ENCODE data around the gene SLC34A3. TPM values are rescaled to one million over a fixed set of nuclear protein-coding genes. Genes with fewer than 3 reads are reported as not detected.

Gene SLC34A3
- total and polyA plus RNA-seq, 2 of the 8 experiments (the other 6 are each of a cell fraction or from before 2014, with no cell fraction given) = 0.08 TPM; not detected in 1

GRCh38 chr9:137221095-137221505 is 9.6 kb upstream of the SLC34A3 start:
- peaks cover 0 to 5% (median 2%) of the 10 kb centered on the region in 4 experiments; a peak in 4 of 8 replicates for H3K36me3 ChIP-seq (ENCODE audit: control insufficient read depth in 2 of 4, insufficient read depth in 4 of 4, low read length in 3 of 4)
- no peak overlapping the region for H3K9ac ChIP-seq (replicated peaks in 1 of 4; ENCODE audit: extremely low read depth in 1 of 4, low read depth in 3 of 4, low read length in 3 of 4)
- H3K56ac ChIP-seq (replicated peaks; ENCODE audit: insufficient read length, low read depth, low read length) = no peak overlapping the region
- H2AFZ ChIP-seq (ENCODE audit: low read length) = no peak overlapping the region
- POLR2A ChIA-PET (ENCODE audit: partially characterized antibody) = interaction anchor here (0.5 to 69.9 kb wide), 6 partner anchors 14 to 234 kb away, joined by 3 to 1462 read pairs (median 7); partner anchors contain the start of genes ANAPC2, NDOR1, NELFB and SSNA1
- no peaks in the 10 kb centered on the region; a peak in 2 of 7 replicates for H3K27me3 ChIP-seq (replicated peaks in 1 of 4; ENCODE audit: control insufficient read depth in 3 of 4, extremely low read depth in 1 of 4, insufficient read depth in 3 of 4, low read length in 3 of 4)
- H4K20me1 ChIP-seq (replicated peaks in 1 of 2; ENCODE audit: control insufficient read depth in 1 of 2, insufficient read depth in 2 of 2, low read length in 2 of 2) = peaks cover 0 to 9% of the 10 kb centered on the region in 2 experiments
- no peak overlapping the region for H3K27ac ChIP-seq (ENCODE audit: low read depth, low read length)
- H3K4me3 ChIP-seq (ENCODE audit: extremely low read depth in 1 of 4, insufficient read depth in 2 of 4, low read depth in 3 of 4, low read length in 4 of 4) = peak overlapping the region in 2 of 4 experiments; percentile 63 to 67; a peak in 5 of 8 replicates
- H2BK120ac ChIP-seq (replicated peaks; ENCODE audit: low read depth, low read length) = no peak overlapping the region
- no peak overlapping the region for H2AK5ac ChIP-seq (ENCODE audit: low read depth, low read length)
- no peaks in the 10 kb centered on the region for H3K9me3 ChIP-seq (ENCODE audit: insufficient read depth in 2 of 2, low read depth in 1 of 2, low read length in 1 of 2)
- H4K8ac ChIP-seq (ENCODE audit: extremely low read depth, insufficient read depth, low read length) = no peak overlapping the region
- no peak overlapping the region for H4K91ac ChIP-seq (replicated peaks; ENCODE audit: insufficient read length, low read length)
- FAIRE-seq (no peak), DNase-seq (ENCODE audit: low read depth in 1 of 2, low spot score in 2 of 2) (no peak)
- no peaks in the 10 kb centered on the region for H3K79me2 ChIP-seq (ENCODE audit: control insufficient read depth in 1 of 2, insufficient read depth in 2 of 2, low read length in 2 of 2)
- 73% methylated on average over 3 of the region's 14 CpGs; no CpG with 5 or more reads in 1 of the 2 experiments for WGBS, 2 experiments (ENCODE audit: extremely low coverage in 1 of 2, insufficient coverage in 1 of 2, insufficient read length in 1 of 2, insufficient replicate concordance in 2 of 2, low coverage in 1 of 2, low lambda C conversion rate in 2 of 2, missing lambda C conversion rate in 1 of 2)
- H2BK15ac ChIP-seq (ENCODE audit: low read length) = no peak overlapping the region
- no peak overlapping the region for H2BK20ac ChIP-seq (ENCODE audit: low read length)
- H2BK5ac ChIP-seq (ENCODE audit: low read depth, low read length) = no peak overlapping the region
- no peak overlapping the region for H3K18ac ChIP-seq (ENCODE audit: extremely low read depth, low read length)
- H3K79me1 ChIP-seq (ENCODE audit: low read depth, low read length) = no peaks in the 10 kb centered on the region
- peak overlapping the region; percentile 77 to 82 for H3K4me2 ChIP-seq (ENCODE audit: insufficient read depth in 1 of 2, low read depth in 2 of 2, low read length in 2 of 2)
- no peak overlapping the region for H4K5ac ChIP-seq (ENCODE audit: insufficient read length, low read depth, low read length)
- CTCF ChIA-PET (ENCODE audit: partially characterized antibody) = interaction anchor here (0.6 to 20.2 kb wide), 6 partner anchors 12 to 195 kb away, joined by 3 to 204 read pairs (median 4); partner anchors contain the start of genes ANAPC2, SSNA1 and TUBB4B
- peaks cover 0 to 18% (median 12%) of the 10 kb centered on the region in 4 experiments; a peak in 5 of 7 replicates for H3K4me1 ChIP-seq (replicated peaks in 1 of 4; ENCODE audit: control insufficient read depth in 3 of 4, insufficient read depth in 4 of 4, low read length in 3 of 4)
- no peak overlapping the region for H2BK12ac ChIP-seq (ENCODE audit: low read depth, low read length)
- no peak overlapping the region for H3K4ac ChIP-seq (replicated peaks; ENCODE audit: insufficient read length, low read depth, low read length)
- H3K23me2 ChIP-seq (ENCODE audit: low read depth, low read length) = peaks cover 18% of the 10 kb centered on the region; the same call in 1 of the 2 replicates
- no peak overlapping the region for H3K23ac ChIP-seq (ENCODE audit: insufficient read length)
- H3K14ac ChIP-seq (ENCODE audit: insufficient read length) = no peak overlapping the region
- TF ChIP-seq TAF7 (optimal IDR thresholded peaks at IDR 0.05; ENCODE audit: borderline replicate concordance, low read depth, low read length) = no peak
- TF ChIP-seq ATF2 (IDR thresholded peaks at IDR 0.05; ENCODE audit: low read length) = no peak
- TF ChIP-seq SP2 (IDR thresholded peaks at IDR 0.05; ENCODE audit: low read length) = no peak
- TF ChIP-seq CBX8 (IDR thresholded peaks at IDR 0.05; ENCODE audit: borderline replicate concordance, low read depth, low read length) = no peak
- TF ChIP-seq NANOG (IDR thresholded peaks at IDR 0.05; ENCODE audit: insufficient read depth, low read depth, low read length, poor library complexity, severe bottlenecking) = no peak
- TF ChIP-seq RAD21 (IDR thresholded peaks at IDR 0.05 in 1 of 2, conservative IDR thresholded peaks at IDR 0.05 in 1 of 2; ENCODE audit: low read depth in 2 of 2, low read length in 2 of 2) = no peak
- TF ChIP-seq PHF8 (conservative IDR thresholded peaks at IDR 0.05; ENCODE audit: low read depth, low read length) = no peak
- TF ChIP-seq EGR1 (IDR thresholded peaks at IDR 0.05; ENCODE audit: borderline replicate concordance, low read depth, low read length) = no peak
- no peak for TF ChIP-seq FOSL1 (IDR thresholded peaks at IDR 0.05; ENCODE audit: insufficient read depth, low read depth, low read length)
- no peak for TF ChIP-seq CTBP2 (IDR thresholded peaks at IDR 0.05; ENCODE audit: borderline replicate concordance, insufficient read depth, insufficient read length, low read length)

All from H1 (cell line).